SHP77 (cell line): ENCODE measurements around the gene ADAMTS4.
A peak's percentile ranks its signal among the peaks of the same experiment; 100 is the strongest.

Experiments used
- DNase-seq, 2 experiments: peaks; one replicate each; lab custom pipeline; 2025; lab: John Stamatoyannopoulos, UW

Gene ADAMTS4

DNA sequence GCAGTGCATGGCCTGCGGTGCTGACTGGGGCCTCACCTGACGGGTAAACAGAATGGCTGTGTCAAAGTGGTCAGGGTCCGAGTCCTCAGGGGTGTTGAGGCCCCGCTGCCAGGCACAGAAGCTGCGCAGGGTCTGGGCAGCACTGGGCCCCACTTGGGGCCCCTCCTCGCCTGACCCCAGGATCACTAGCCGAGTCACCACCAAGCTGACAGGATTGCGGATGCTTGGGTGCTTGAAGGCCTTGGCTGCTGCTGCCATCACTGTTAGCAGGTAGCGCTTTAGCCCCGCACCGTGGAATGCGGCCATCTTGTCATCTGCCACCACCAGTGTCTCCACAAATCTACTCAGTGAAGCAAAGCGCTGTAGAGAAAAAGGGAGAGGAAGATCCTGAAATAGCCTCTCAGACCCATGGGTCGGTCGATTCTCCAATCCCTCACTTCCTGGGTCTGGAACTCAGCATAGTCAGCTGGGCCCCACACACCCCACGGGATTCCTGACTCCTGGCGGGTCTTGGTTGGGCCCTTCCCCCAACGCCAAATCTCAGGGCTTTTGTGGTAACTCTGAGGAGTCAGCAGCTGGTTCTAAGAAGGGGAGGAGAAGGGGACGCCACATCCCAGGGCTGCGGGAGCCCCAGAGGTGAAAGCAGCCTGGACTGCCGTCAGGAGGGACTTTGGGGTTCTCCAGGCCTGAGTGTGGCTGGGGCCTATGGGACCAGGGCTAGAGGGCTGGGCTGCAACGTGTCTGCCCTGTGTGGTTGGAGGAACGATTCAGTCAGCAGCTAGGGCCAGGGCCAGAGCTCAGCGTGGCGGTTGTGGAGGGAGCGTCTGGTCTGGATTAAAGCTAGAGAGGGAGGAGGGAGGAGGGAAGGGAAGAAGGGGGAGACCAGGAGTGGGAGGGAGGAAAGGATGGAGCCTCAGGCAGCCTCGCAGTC lies 2.1 kb downstream of the ADAMTS4 start:
- no peak for DNase-seq

DNA sequence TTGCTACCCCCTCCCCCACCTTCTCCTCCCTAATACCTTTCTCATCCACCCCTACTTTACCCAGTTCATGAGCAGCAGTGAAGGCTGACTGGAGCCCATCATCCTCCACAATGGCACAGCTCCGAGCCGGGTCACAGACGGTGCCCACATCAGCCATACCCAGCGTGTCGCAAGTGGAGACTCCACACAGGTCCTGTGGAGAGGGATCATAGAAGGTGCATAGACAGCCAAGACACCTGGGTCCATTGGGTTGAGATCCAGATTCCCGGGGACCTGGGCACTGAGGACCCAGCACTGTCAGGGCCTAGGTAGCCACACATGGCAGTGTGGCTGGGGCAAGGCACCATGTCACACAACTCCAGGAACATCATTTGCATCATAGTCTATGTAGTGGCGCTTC lies 2.7 kb downstream of the ADAMTS4 start:
- DNase-seq: no peak

DNA sequence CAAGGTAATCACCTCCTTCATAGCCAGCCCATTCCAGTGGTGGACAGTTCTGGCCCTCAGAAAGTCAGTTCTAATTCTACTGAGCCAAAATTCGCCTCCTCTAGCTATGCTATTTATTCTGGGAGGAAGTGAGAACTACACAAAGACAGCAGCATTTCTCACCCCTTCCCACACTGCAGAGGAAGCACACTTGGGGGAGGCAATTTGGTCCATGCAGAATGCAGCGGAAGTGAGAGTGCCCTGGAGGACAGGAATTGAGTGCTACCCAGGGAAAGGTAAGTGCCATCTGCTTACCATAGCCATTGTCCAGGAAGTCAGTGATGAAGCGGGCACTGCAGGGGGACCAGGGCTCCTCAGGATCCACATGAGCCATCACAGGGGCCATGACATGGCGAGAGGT lies 3.7 kb downstream of the ADAMTS4 start:
- no peak for DNase-seq

DNA sequence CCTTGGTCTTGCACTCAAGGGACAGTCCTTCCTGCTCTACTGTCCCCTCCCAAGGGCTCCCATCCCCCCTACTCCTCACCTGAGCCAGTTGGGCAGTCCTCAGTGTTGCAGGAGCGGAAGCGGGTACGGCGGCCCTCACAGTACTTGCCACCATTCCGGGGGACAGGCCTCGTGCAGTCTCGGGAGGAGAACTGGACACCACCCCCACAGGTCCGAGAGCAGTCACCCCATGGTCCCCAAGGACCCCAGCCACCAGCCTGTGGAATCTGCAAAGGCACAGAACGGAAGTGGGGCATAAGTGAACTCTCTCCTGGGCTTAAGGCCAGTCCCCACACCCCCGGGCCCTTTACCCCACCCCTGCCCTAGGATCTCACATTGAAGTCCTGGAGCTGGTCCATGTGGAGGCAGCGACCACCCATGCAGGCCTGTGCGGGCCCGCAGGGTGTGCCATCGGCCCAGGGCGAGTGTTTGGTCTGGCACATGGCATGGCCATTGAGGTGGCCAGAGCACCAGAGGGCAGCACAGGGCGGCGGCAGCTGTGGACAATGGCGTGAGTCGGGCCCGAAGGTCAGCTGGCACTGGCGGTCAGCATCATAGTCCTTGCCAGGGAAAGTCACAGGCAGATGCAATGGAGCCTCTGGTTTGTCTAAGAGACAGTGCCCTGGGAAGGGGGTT lies 5.2 kb downstream of the ADAMTS4 start:
- peak; percentile 50 to 63 for DNase-seq

DNA sequence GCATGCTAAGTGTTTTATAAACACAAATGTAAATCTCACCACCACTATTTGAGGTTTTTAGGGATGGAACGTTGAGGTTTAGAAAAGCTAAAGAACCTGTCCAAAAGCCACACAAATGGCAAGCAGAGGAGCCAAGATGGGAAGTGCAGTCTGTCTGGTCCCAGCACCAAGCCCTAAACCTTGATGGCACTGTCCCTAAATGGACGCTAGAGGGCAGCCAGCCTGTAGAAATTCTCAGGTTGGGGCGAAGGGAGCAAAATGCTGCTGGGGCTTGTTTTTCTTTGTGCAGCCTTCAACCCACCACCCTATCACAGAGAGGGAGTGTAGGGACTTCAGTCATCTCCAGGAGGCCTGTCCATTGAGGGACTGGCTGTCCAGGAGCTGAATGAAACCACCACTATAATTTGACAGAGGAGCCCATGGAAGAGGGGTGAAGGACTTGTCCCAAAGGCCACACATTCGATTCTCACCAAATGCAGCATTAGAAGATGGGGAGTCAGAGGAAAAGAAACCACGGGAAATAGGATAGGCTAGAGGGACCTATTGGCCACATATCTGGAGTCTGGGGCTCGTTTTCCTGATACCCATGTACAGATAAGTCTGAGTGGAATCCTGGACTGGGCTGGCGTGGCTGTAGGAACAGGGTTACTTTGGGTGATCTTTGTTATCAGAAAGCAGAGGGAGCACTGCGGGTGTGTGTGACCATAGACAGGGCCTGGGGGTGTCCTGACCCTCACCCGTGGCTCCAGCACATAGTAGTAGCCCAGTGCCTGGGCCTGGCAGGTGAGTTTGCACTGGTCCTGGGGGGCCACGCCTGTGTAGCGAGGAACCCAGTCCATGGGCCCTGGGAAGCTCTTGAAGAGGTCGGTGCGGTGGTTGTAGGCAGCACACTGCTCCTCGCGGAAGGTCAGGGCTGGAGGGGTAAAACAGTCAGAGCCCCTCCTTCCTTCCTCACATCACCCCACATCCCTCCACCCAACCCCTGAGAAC lies 6.1 kb downstream of the ADAMTS4 start:
- DNase-seq: peak; percentile 81 to 83

DNA sequence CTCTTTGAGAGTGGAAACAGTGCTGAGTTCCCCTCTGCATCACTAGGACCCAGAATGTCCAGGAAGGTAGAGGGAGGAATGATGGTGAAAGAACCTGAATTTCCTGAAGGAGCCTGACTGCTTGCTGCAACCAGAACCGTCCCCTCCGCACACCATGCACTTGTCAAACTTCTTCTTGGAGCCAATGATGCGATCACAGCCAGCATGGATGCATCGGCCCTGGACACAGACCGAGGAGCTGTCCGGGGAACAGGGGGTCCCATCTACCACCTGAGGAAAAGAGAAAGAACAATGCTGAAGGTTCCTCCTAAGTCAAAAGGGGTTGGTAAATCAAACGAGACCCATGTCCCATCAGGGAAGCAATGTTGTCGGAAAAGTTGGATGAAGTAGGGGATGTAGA lies 6.9 kb downstream of the ADAMTS4 start:
- no peak for DNase-seq

GRCh38 chr1:161190962-161191521 lies 7.8 kb downstream of the ADAMTS4 start:
- DNase-seq: no peak

DNA sequence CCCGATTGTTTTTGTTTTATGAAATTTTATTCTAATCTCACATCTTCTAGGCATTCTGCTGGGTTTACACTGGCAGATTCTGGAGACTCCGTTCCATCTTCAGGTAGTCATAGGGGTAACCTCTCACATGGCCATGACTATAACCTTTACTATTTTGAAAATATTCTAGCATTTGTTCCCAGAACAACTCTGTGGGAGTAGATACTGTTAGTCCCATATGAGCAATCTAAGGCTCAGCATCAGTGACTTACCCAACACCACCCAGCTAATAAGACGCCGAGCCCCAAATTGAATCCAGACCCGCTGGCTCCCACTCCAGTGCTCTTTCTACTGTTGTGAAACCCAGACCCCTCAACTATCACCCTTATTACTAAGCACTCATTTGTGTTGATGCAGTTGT lies 9.8 kb downstream of the ADAMTS4 start:
- no peak for DNase-seq

DNA sequence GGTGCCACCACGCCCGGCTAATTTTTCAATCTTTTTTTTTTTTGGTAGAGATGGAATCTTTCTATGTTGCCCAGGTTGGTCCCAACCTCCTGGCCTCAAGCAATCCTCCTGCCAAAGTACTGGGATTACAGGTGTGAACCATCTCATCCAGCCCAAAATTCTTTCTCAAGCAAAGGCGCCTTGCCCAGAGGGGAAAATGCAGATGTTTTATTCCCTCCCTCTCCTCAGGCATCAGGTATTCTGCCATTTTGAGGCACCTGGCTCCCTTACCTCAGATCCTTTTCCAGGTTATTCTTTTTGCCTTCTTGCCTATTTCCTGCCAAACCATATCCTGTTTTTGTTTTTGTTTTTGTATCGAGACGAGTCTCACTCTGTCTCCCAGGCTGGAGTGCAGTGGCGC lies 10.5 kb downstream of the ADAMTS4 start:
- no peak for DNase-seq

- no peak for DNase-seq
Measured at GRCh38 chr1:161187311-161187710, 11.5 kb downstream of the ADAMTS4 start.

GRCh38 chr1:161185732-161186311 lies 13.0 kb downstream of the ADAMTS4 start:
- no peak for DNase-seq

GRCh38 chr1:161185282-161185682 lies 13.6 kb downstream of the ADAMTS4 start:
- no peak for DNase-seq

DNA sequence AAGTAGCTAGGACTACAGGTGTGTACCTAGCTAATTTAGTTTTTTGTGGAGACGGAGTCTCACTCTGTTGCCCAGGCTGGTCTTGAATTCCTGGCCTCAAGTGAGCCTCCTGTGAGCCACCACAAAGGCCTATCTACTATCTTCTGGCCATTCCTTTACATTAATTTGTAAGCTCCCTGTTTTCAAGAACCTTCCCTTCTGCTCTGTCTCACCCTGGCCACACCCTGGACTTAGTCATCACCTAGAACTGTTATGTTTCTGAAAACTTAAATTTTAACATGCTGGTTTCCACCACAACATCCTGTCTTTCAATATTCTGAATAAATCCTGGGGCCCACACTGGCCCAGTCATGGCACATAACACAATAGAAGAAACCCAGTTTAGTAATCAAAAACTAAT lies 16.6 kb downstream of the ADAMTS4 start:
- DNase-seq: no peak

DNA sequence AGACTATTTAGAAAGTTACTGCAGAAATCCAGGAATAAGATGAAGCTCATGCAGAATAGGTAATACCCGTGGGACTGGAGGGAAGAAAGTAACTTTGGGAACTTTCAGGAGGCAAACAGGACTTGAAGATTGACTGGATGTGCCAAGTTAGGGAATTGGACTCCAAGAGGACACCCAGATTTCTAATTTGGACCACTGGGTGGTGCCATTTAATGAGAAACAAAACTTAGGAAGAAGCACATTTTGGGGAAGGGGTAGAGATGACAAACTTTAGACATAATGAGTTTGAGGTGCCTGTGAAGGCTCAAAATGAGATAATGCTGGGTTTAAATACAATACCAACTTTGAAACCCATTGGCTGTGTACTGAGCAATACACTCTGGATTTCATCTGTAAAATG lies 18.2 kb downstream of the ADAMTS4 start:
- no peak for DNase-seq

DNA sequence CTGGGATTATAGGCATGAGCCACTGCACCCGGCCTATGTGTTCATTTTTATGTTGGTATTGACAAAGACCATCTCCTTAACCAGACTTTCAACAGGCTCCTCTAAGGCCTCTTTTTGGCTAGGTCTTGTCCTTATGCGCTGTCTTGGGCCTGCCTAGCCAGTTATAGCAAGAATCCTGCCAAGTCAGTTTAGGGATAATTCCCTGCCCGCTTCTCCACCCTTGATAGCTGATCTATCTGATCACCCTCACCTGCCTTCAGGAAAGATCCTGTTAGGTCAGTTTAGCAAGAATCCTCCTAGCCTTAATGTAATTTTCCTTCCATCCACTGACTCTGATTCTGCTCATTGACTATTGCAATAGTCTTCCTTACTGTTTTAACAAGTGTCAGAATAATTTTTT lies 19.2 kb downstream of the ADAMTS4 start:
- no peak for DNase-seq

- no peak for DNase-seq
Measured at GRCh38 chr1:161177936-161178244, 21.0 kb downstream of the ADAMTS4 start.

GRCh38 chr1:161177112-161177935 lies 21.5 kb downstream of the ADAMTS4 start, which contains the start of gene B4GALT3:
TSS of gene B4GALT3 (minus strand) at chr1:161177507. CDS start at chr1:161176060, 1,447 bp downstream.
- peak; percentile 91 to 94 for DNase-seq

- no peak for DNase-seq
Measured at GRCh38 chr1:161176468-161177111, 22.3 kb downstream of the ADAMTS4 start.

DNA sequence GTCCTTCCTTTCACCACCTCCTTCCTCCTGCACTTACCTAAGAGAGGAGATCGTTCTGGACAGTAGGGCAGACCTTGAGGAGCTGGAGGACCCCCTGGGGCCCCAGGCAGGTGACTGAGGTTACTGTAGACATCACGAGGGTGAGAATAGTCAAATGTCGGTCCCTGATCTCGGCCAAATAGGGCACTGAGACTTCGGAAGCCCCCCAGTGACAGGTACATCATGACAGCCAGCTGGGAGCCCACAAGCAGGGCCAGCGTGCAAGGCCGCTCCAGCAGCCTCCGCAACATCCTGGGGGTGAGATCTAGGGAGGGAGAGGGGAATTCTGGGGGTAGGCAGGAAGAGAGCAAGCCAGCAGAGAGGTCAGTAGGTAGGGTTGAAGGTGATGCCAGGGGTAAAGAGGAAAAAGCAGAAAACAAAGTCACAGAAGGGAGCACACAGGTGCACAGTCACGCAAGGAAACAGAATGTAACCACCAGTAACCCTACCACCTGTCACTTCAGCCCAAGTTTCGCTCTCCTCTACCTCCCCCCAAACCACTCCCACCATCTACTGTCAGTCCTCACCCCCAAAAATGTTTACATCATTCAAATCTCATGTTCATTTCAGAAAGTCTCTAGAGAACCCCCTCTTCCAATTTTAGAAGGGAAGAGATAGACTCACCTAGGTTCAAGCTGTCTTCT lies 22.9 kb downstream of the ADAMTS4 start:
- no peak for DNase-seq
